HEK293T (cell line): Measurements from ENCODE around the gene SMARCD1.

Experiments
- CTCF ChIA-PET: fragments of 350-600 bp; formaldehyde crosslinking; extraction: SDS; loops from one replicate; lab custom pipeline; 2021; ENCODE audit warnings: antibody characterized with exemption, inconsistent platforms; lab: Yijun Ruan, JAX
- POLR2A ChIA-PET: fragments of 350-600 bp; formaldehyde crosslinking; extraction: SDS; loops from one replicate; lab custom pipeline; 2020; ENCODE audit warnings: antibody characterized with exemption, inconsistent platforms; lab: Yijun Ruan, JAX
- DNase-seq: peaks from one replicate; pipeline ENCODE4 v3.0.0; 2012; ENCODE audit warnings: mixed read lengths; ENCODE audit errors: extremely low spot score
- ARNT ChIP-seq: fragments of 450-650 bp; IDR thresholded peaks from 2 replicates; pipeline ENCODE4 v1.6.1; 2017; ENCODE audit warnings: mild to moderate bottlenecking
- BHLHE40 ChIP-seq: fragments of 450-650 bp; IDR thresholded peaks from 2 replicates; pipeline ENCODE4 v1.6.1; 2016; ENCODE audit warnings: mild to moderate bottlenecking, moderate library complexity, borderline replicate concordance
- CTBP1 ChIP-seq: fragments of 450-650 bp; IDR thresholded peaks from 2 replicates; pipeline ENCODE4 v1.6.1; 2016; ENCODE audit warnings: borderline replicate concordance
- ELF4 ChIP-seq: fragments of 450-650 bp; IDR thresholded peaks from 2 replicates; pipeline ENCODE4 v1.6.1; 2017; ENCODE audit warnings: antibody characterized with exemption
- FOXA1 ChIP-seq: fragments of 450-650 bp; IDR thresholded peaks from 2 replicates; pipeline ENCODE4 v1.6.1; 2016; ENCODE audit warnings: mild to moderate bottlenecking
- FOXK2 ChIP-seq: fragments of 450-650 bp; IDR thresholded peaks from 2 replicates; pipeline ENCODE4 v1.6.1; 2016; ENCODE audit warnings: mild to moderate bottlenecking
- FOXM1 ChIP-seq: fragments of 450-650 bp; IDR thresholded peaks from 2 replicates; pipeline ENCODE4 v1.6.1; 2017; ENCODE audit warnings: mild to moderate bottlenecking, borderline replicate concordance
- HDGF ChIP-seq: fragments of 450-650 bp; IDR thresholded peaks from 2 replicates; pipeline ENCODE4 v1.6.1; 2017; ENCODE audit warnings: antibody characterized with exemption, borderline replicate concordance
- L3MBTL2 ChIP-seq: fragments of 450-650 bp; conservative IDR thresholded peaks from 2 replicates; pipeline ENCODE4 v1.6.1; 2016; ENCODE audit warnings: mild to moderate bottlenecking
- LEF1 ChIP-seq: fragments of 450-650 bp; IDR thresholded peaks from 2 replicates; pipeline ENCODE4 v1.6.1; 2017; ENCODE audit warnings: mild to moderate bottlenecking, borderline replicate concordance
- NFRKB ChIP-seq: fragments of 450-650 bp; IDR thresholded peaks from 2 replicates; pipeline ENCODE4 v1.6.1; 2016; ENCODE audit warnings: mild to moderate bottlenecking, moderate library complexity
- PKNOX1 ChIP-seq: fragments of 450-650 bp; IDR thresholded peaks from 2 replicates; pipeline ENCODE4 v1.6.1; 2016
- SP1 ChIP-seq: fragments of 450-650 bp; IDR thresholded peaks from 2 replicates; pipeline ENCODE4 v1.6.1; 2017
- SUZ12 ChIP-seq: fragments of 450-650 bp; IDR thresholded peaks from 2 replicates; pipeline ENCODE4 v1.6.1; 2016; ENCODE audit warnings: mild to moderate bottlenecking
- TARDBP ChIP-seq: fragments of 450-650 bp; IDR thresholded peaks from 2 replicates; pipeline ENCODE4 v1.6.1; 2016
- ZNF384 ChIP-seq: fragments of 450-650 bp; IDR thresholded peaks from 2 replicates; pipeline ENCODE4 v1.6.1; 2016

Gene SMARCD1

GRCh38 chr12:50050119-50050385 lies 35.1 kb upstream of the SMARCD1 start:
- TF ChIP-seq FOXM1: no peak
- no peak for DNase-seq
- CTCF ChIA-PET: interaction anchor here (0.9 to 1.7 kb wide), 4 partner anchors 10 to 34 kb away, joined by 3 to 10 read pairs (median 6); no protein-coding TSS in a partner anchor
- POLR2A ChIA-PET: interaction anchor here (1.9 kb wide), 1 partner anchor 13 kb away, joined by 6 read pairs; no protein-coding TSS in a partner anchor

- ChIA-PET CTCF (interaction anchor here (0.9 to 1.7 kb wide), 4 partner anchors 9 to 34 kb away, joined by 3 to 10 read pairs (median 6); no protein-coding TSS in a partner anchor), POLR2A (interaction anchor here (1.9 kb wide), 1 partner anchor 14 kb away, joined by 6 read pairs; no protein-coding TSS in a partner anchor)
- TF ChIP-seq BHLHE40 (no peak), SP1 (no peak), NFRKB (no peak), ARNT (no peak), L3MBTL2 (no peak), ELF4 (no peak), ZNF384 (no peak), LEF1 (no peak), FOXM1 (no peak), PKNOX1 (no peak), SUZ12 (no peak), FOXA1 (no peak), HDGF (no peak), TARDBP (no peak), FOXK2 (no peak), CTBP1 (no peak)
- DNase-seq: peak; percentile 30
Measured at GRCh38 chr12:50050410-50051098, 34.6 kb upstream of the SMARCD1 start.

GRCh38 chr12:50051101-50051806 lies 33.9 kb upstream of the SMARCD1 start:
- DNase-seq: no peak
- CTCF ChIA-PET: interaction anchor here (0.6 to 1.7 kb wide), 4 partner anchors 9 to 35 kb away, joined by 3 to 10 read pairs (median 3); no protein-coding TSS in a partner anchor
- TF ChIP-seq TARDBP: no peak
- TF ChIP-seq BHLHE40: no peak
- no peak for TF ChIP-seq SP1
- TF ChIP-seq ARNT: no peak
- TF ChIP-seq HDGF: no peak
- POLR2A ChIA-PET: interaction anchor here (1.9 kb wide), 1 partner anchor 14 kb away, joined by 6 read pairs; no protein-coding TSS in a partner anchor

- DNase-seq: no peak
- TF ChIP-seq ARNT (no peak), LEF1 (no peak), BHLHE40 (no peak), SP1 (no peak), NFRKB (no peak), HDGF (no peak), FOXM1 (no peak)
- POLR2A ChIA-PET: no interaction called here
- CTCF ChIA-PET: interaction anchor here (4.7 kb wide), 1 partner anchor 13 kb away, joined by 31 read pairs; no protein-coding TSS in a partner anchor
Measured at GRCh38 chr12:50052544-50052943, 32.6 kb upstream of the SMARCD1 start.

DNA sequence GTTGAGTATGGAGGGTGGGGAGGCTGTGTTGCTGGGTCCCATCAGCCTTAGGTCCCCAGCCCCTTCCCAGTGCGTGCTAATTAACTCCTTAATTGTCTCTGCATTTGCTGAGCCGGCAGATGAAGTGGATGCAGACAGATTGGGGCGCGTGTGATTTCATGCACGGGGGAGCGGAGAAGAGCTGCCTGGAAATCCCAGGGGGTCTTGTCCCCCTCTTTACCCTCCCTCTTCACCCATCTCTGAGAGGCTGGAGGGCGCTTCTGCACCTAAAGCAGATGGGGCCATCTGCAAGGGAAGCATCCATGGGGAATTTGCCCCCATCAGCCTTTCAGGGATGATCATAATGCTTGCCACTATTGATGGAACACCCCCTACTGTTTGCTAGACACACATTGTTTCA lies 32.2 kb upstream of the SMARCD1 start:
- ChIA-PET CTCF (interaction anchor here (4.7 kb wide), 1 partner anchor 14 kb away, joined by 31 read pairs; no protein-coding TSS in a partner anchor), POLR2A (no interaction called here)
- no peak for TF ChIP-seq HDGF
- TF ChIP-seq ZNF384: no peak
- TF ChIP-seq FOXM1: no peak
- no peak for TF ChIP-seq PKNOX1
- TF ChIP-seq L3MBTL2: no peak
- no peak for TF ChIP-seq LEF1
- TF ChIP-seq CTBP1: no peak
- TF ChIP-seq ARNT: no peak
- no peak for DNase-seq

- TF ChIP-seq CTBP1: no peak
- TF ChIP-seq SUZ12: no peak
- TF ChIP-seq ARNT: no peak
- TF ChIP-seq ZNF384: no peak
- no peak for TF ChIP-seq ELF4
- no peak for TF ChIP-seq L3MBTL2
- no peak for TF ChIP-seq TARDBP
- TF ChIP-seq PKNOX1: no peak
- TF ChIP-seq LEF1: no peak
- no peak for TF ChIP-seq HDGF
- POLR2A ChIA-PET: no interaction called here
- CTCF ChIA-PET: interaction anchor here (3.4 to 4.7 kb wide), 2 partner anchors 15 to 87 kb away, joined by 24 to 31 read pairs; no protein-coding TSS in a partner anchor
- no peak for DNase-seq
Measured at GRCh38 chr12:50053583-50053982, 31.6 kb upstream of the SMARCD1 start.
